H9 (cell line): Measurements from ENCODE around the gene EPN3. TPM values are rescaled to one million over a fixed set of nuclear protein-coding genes. Genes with fewer than 3 reads are reported as not detected.

Experiments used
- DNase-seq: peaks from one replicate; pipeline ENCODE4 v3.0.0-alpha.2; 2017
- H2AFZ ChIP-seq: one replicate; pipeline ENCODE4 v1.6.1; 2013; ENCODE audit warnings: mild to moderate bottlenecking, low read length, control low read depth, moderate library complexity
- H2AK5ac ChIP-seq: 2 replicates; pipeline ENCODE4 v1.6.1; 2013; ENCODE audit warnings: low read length, control low read depth, mixed read lengths; ENCODE audit not compliant: insufficient read length
- H2BK120ac ChIP-seq: one replicate; pipeline ENCODE4 v1.6.1; 2013; ENCODE audit warnings: low read depth, mild to moderate bottlenecking, low read length, control low read depth, inconsistent platforms; ENCODE audit not compliant: poor library complexity, severe bottlenecking
- H2BK12ac ChIP-seq: 2 replicates; pipeline ENCODE4 v1.6.1; 2013; ENCODE audit warnings: low read length, control low read depth, mixed read lengths, low read depth; ENCODE audit not compliant: insufficient read length
- H2BK15ac ChIP-seq: 2 replicates; pipeline ENCODE4 v1.6.1; 2013; ENCODE audit warnings: low read depth, low read length, control low read depth
- H2BK20ac ChIP-seq: one replicate; pipeline ENCODE4 v1.6.1; 2013; ENCODE audit warnings: low read depth, mild to moderate bottlenecking, low read length, control low read depth, inconsistent platforms; ENCODE audit not compliant: poor library complexity, severe bottlenecking
- H2BK5ac ChIP-seq: 2 replicates; pipeline ENCODE4 v1.6.1; 2013; ENCODE audit warnings: low read length, control low read depth, mixed read lengths; ENCODE audit not compliant: insufficient read length
- H3K14ac ChIP-seq: 2 replicates; pipeline ENCODE4 v1.6.1; 2013; ENCODE audit warnings: low read length, control low read depth; ENCODE audit not compliant: insufficient read depth
- H3K18ac ChIP-seq: 2 replicates; pipeline ENCODE4 v1.6.1; 2013; ENCODE audit warnings: low read depth, mild to moderate bottlenecking, mixed read lengths, low read length, control low read depth; ENCODE audit not compliant: insufficient read length
- H3K23ac ChIP-seq: 2 replicates; pipeline ENCODE4 v1.6.1; 2013; ENCODE audit warnings: low read length, control low read depth, mixed read lengths, low read depth; ENCODE audit not compliant: insufficient read length
- H3K23me2 ChIP-seq: 2 replicates; pipeline ENCODE4 v1.6.1; 2013; ENCODE audit warnings: low read depth, mild to moderate bottlenecking, mixed read lengths, low read length, control low read depth; ENCODE audit not compliant: insufficient read length, poor library complexity, severe bottlenecking
- H3K27ac ChIP-seq: 2 replicates; pipeline ENCODE4 v1.5.1; 2013; ENCODE audit warnings: low read length, control low read depth, mixed read lengths, low read depth; ENCODE audit not compliant: insufficient read length
- H3K27me3 ChIP-seq: 2 replicates; pipeline ENCODE4 v1.6.1; 2013; ENCODE audit warnings: low read length, control low read depth, inconsistent platforms; ENCODE audit not compliant: insufficient read depth
- H3K4ac ChIP-seq: 2 replicates; pipeline ENCODE4 v1.6.1; 2013; ENCODE audit warnings: low read depth, mild to moderate bottlenecking, control low read depth, inconsistent platforms, low read length, moderate library complexity
- H3K4me1 ChIP-seq: 2 replicates; pipeline ENCODE4 v1.6.1; 2013; ENCODE audit warnings: low read length, control low read depth, inconsistent platforms; ENCODE audit not compliant: insufficient read depth
- H3K4me2 ChIP-seq: 2 replicates; pipeline ENCODE4 v1.6.1; 2013; ENCODE audit warnings: low read length, control low read depth, mixed read lengths; ENCODE audit not compliant: insufficient read length, insufficient read depth
- H3K56ac ChIP-seq: 2 replicates; pipeline ENCODE4 v1.6.1; 2013; ENCODE audit warnings: low read depth, mild to moderate bottlenecking, mixed read lengths, low read length, control low read depth; ENCODE audit not compliant: insufficient read length
- H3K79me1 ChIP-seq: 2 replicates; pipeline ENCODE4 v1.6.1; 2013; ENCODE audit warnings: low read depth, mild to moderate bottlenecking, moderate library complexity, low read length, control low read depth, inconsistent platforms; ENCODE audit not compliant: insufficient read depth, poor library complexity, severe bottlenecking
- H3K79me2 ChIP-seq: 2 replicates; pipeline ENCODE4 v1.6.1; 2013; ENCODE audit warnings: low read length, control low read depth, inconsistent platforms; ENCODE audit not compliant: insufficient read depth
- H3K9ac ChIP-seq: 2 replicates; pipeline ENCODE4 v1.6.1; 2013; ENCODE audit warnings: low read length, control low read depth, mixed read lengths; ENCODE audit not compliant: insufficient read length; ENCODE audit errors: extremely low read depth
- H3K9me3 ChIP-seq: one replicate; pipeline ENCODE4 v1.6.1; 2013; ENCODE audit warnings: low read depth, low read length, inconsistent platforms; ENCODE audit not compliant: control insufficient read depth
- H3T11ph ChIP-seq: one replicate; pipeline ENCODE4 v1.6.1; 2013; ENCODE audit warnings: mild to moderate bottlenecking, low read length, control low read depth, inconsistent platforms
- H4K20me1 ChIP-seq: one replicate; pipeline ENCODE4 v1.6.1; 2013; ENCODE audit not compliant: control insufficient read depth, insufficient read length, insufficient read depth
- H4K5ac ChIP-seq: 2 replicates; pipeline ENCODE4 v1.6.1; 2013; ENCODE audit warnings: low read depth, mild to moderate bottlenecking, mixed read lengths, low read length, control low read depth; ENCODE audit not compliant: insufficient read length
- H4K8ac ChIP-seq: replicated peaks from 2 replicates; pipeline ENCODE4 v1.6.1; 2013; ENCODE audit warnings: low read length, control low read depth, mixed read lengths, low read depth; ENCODE audit not compliant: insufficient read length
- H4K91ac ChIP-seq: 2 replicates; pipeline ENCODE4 v1.6.1; 2013; ENCODE audit warnings: low read depth, mild to moderate bottlenecking, moderate library complexity, mixed read lengths, low read length, control low read depth; ENCODE audit not compliant: insufficient read length
- H3K27ac Mint-ChIP-seq, 3 experiments: 2 replicates in 2 of 3; 3 replicates in 1 of 3; pipeline ENCODE4 v1.8.0; 2020 to 2021; ENCODE audit warnings: mixed read lengths in 3 of 3, mild to moderate bottlenecking in 1 of 3, moderate library complexity in 1 of 3
- H3K27me3 Mint-ChIP-seq: 2 replicates; pipeline ENCODE4 v1.8.0; 2021; ENCODE audit warnings: low read depth, mild to moderate bottlenecking, moderate library complexity, mixed read lengths
- H3K36me3 Mint-ChIP-seq, 3 experiments: 2 replicates in 2 of 3; 3 replicates in 1 of 3; pipeline ENCODE4 v1.8.0; 2020 to 2021; ENCODE audit warnings: low read depth in 3 of 3, mixed read lengths in 3 of 3; ENCODE audit not compliant: insufficient read depth in 1 of 3
- H3K4me1 Mint-ChIP-seq, 2 experiments: 2 replicates each; pipeline ENCODE4 v1.8.0; 2020; ENCODE audit warnings: mixed read lengths in 2 of 2
- H3K4me3 Mint-ChIP-seq, 2 experiments: 2 replicates in 1 of 2; 3 replicates in 1 of 2; pipeline ENCODE4 v1.8.0; 2020 to 2021; ENCODE audit warnings: mild to moderate bottlenecking in 2 of 2, mixed read lengths in 2 of 2, moderate library complexity in 1 of 2
- H3K9me3 Mint-ChIP-seq, 2 experiments: 2 replicates in 1 of 2; 3 replicates in 1 of 2; pipeline ENCODE4 v1.8.0; 2020; ENCODE audit warnings: mild to moderate bottlenecking in 2 of 2, mixed read lengths in 2 of 2, moderate library complexity in 1 of 2
- CTCF ChIP-seq: fragments of 200-600 bp; sonication (generic); conservative IDR thresholded peaks from 3 replicates; pipeline ENCODE4 v1.8.0; 2021; ENCODE audit warnings: antibody characterized with exemption, mild to moderate bottlenecking
- WGBS: extraction: QIAGEN DNeasy Blood & Tissue Kit; methylation state at CpG from one replicate; pipeline ENCODE4 v1.1.7; 2013; ENCODE audit warnings: missing lambda C conversion rate, low lambda C conversion rate, mixed read lengths; ENCODE audit not compliant: insufficient read length; ENCODE audit errors: extremely low coverage; 5-methylcytosine and 5-hydroxymethylcytosine counted together
- total RNA-seq: library from RNA; stranded (reverse); gene quantifications from 2 replicates; pipeline ENCODE4 v1.2.1, GENCODE V29; 2021

Gene EPN3
- total RNA-seq, 1 experiment from 2014 or later: 1.9 TPM

GRCh38 chr17:50511058-50511457, 21.5 kb upstream of the EPN3 start:
- H3K4ac ChIP-seq: no peak overlapping the region
- Mint-ChIP-seq H3K9me3 (no peaks in the 10 kb centered on the region; a peak in 2 of 5 replicates), H3K36me3 (no peaks in the 10 kb centered on the region), H3K4me3 (no peak overlapping the region), H3K27me3 (peaks cover 10% of the 10 kb centered on the region), H3K4me1 (peaks cover 27 to 40% of the 10 kb centered on the region in 2 experiments), H3K27ac (no peak overlapping the region)
- no peak overlapping the region for H3K4me2 ChIP-seq
- no peak overlapping the region for H3K18ac ChIP-seq
- H2BK120ac ChIP-seq: no peak overlapping the region
- no peaks in the 10 kb centered on the region for H3K79me1 ChIP-seq
- no peak overlapping the region for H4K8ac ChIP-seq
- no peaks in the 10 kb centered on the region for H3K9me3 ChIP-seq
- H3K14ac ChIP-seq: no peak overlapping the region
- H3K56ac ChIP-seq: no peak overlapping the region
- peaks cover 5% of the 10 kb centered on the region for H3K23me2 ChIP-seq
- H3K79me2 ChIP-seq: no peaks in the 10 kb centered on the region
- no peak overlapping the region for H3T11ph ChIP-seq
- no peak overlapping the region for H4K5ac ChIP-seq
- no peak overlapping the region for H3K9ac ChIP-seq
- no peaks in the 10 kb centered on the region; the same call in 1 of the 2 replicates for H3K4me1 ChIP-seq
- H3K23ac ChIP-seq: no peak overlapping the region
- H3K27ac ChIP-seq: no peak overlapping the region
- TF ChIP-seq CTCF: no peak
- H4K91ac ChIP-seq: no peak overlapping the region
- no CpG with 5 or more reads among the region's 3 CpGs for WGBS
- no peak overlapping the region for H2BK15ac ChIP-seq
- H2BK5ac ChIP-seq: no peak overlapping the region
- DNase-seq: no peak
- H4K20me1 ChIP-seq: no peaks in the 10 kb centered on the region
- no peaks in the 10 kb centered on the region; the same call in 1 of the 2 replicates for H3K27me3 ChIP-seq
- H2AFZ ChIP-seq: no peak overlapping the region
- H2AK5ac ChIP-seq: no peak overlapping the region
- no peak overlapping the region for H2BK12ac ChIP-seq
- no peak overlapping the region for H2BK20ac ChIP-seq
